ENCODE measurements around the gene SLAMF8.

DNA sequence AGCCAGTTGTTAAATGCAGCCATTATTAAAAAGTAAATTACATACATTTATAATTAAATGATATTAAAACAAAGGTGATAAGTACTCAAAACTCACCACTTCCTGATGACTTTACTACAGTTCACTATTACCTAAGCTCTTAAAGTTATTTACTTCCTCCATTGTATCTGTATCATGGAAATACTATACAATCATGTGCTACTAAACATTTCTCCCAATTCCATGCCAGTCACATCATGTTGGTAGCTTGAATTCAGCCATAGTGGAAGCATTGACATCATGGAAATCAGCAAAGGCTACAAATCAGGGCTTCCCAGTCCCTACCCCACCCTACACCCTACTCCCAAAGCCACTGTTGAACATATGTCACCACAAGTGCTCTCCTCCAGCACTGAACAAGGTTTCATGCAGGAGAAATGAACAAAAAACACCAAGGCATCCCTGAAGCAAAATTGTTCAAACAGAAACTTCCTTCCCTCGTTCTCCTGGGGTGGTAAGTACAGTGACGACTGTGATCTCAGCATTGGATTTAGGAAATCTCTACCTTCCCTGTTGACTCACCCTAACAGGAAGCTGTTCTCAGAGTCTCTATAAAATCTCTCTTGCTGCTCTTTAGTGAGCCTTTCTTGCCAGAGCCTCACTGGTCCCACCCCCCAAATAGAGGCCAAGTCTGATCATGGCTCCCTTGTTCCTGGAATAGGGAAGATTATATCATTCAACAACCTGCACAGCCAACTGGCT, 23.1 kb downstream of the SLAMF8 start:
- TF ChIP-seq, protein P1, sequence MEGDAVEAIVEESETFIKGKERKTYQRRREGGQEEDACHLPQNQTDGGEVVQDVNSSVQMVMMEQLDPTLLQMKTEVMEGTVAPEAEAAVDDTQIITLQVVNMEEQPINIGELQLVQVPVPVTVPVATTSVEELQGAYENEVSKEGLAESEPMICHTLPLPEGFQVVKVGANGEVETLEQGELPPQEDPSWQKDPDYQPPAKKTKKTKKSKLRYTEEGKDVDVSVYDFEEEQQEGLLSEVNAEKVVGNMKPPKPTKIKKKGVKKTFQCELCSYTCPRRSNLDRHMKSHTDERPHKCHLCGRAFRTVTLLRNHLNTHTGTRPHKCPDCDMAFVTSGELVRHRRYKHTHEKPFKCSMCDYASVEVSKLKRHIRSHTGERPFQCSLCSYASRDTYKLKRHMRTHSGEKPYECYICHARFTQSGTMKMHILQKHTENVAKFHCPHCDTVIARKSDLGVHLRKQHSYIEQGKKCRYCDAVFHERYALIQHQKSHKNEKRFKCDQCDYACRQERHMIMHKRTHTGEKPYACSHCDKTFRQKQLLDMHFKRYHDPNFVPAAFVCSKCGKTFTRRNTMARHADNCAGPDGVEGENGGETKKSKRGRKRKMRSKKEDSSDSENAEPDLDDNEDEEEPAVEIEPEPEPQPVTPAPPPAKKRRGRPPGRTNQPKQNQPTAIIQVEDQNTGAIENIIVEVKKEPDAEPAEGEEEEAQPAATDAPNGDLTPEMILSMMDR (IDR thresholded peaks at IDR 0.05; ENCODE audit: poor library complexity, severe bottlenecking) = no peak
- TF ChIP-seq SMC3 (conservative IDR thresholded peaks at IDR 0.05; ENCODE audit: poor library complexity) (no peak), REST (IDR thresholded peaks at IDR 0.05; ENCODE audit: borderline replicate concordance) (no peak), TAF1 (IDR thresholded peaks at IDR 0.05; ENCODE audit: low read depth) (no peak), EZH2 (IDR thresholded peaks at IDR 0.05; ENCODE audit: borderline replicate concordance, insufficient read depth, low read length, poor library complexity, severe bottlenecking) (no peak), POLR2AphosphoS5 (IDR thresholded peaks at IDR 0.05) (no peak)

Data from neural cell (in vitro differentiated cells).